Cardiac septum (tissue), 1 donor: ENCODE measurements around the gene ADORA2B. TPM values are rescaled to one million over a fixed set of nuclear protein-coding genes. Genes with fewer than 3 reads are reported as not detected.
A peak's percentile ranks its signal among the peaks of the same experiment; 100 is the strongest.
"Not testable (repeated sequence)": the region's sequence is repeated elsewhere in the genome, so short reads cannot be mapped to it uniquely, and the experiment has no call there.

Experiments used
- DNase-seq: peaks from one replicate; pipeline ENCODE4 v3.0.0-alpha.2; 2020; ENCODE audit warnings: low spot score
- intact Hi-C: fragments of 100-400 bp; cut with DNase I; formaldehyde crosslinking; loops from one replicate; pipeline ENCODE4 v1.14.0; 2022
- total RNA-seq: library from RNA; stranded (reverse); fragmentation: NEBNext Ultra II Directional; extraction: Animal tissue kit (Norgen Biotek cat#: 25700); gene quantifications from one replicate; pipeline ENCODE4 v1.2.1, GENCODE V29; 2021
- donor health status: DM: no; HTN: no; CAD: no.

Gene ADORA2B
- total RNA-seq, 1 donor from 2014 or later, result 1.3 TPM

DNA sequence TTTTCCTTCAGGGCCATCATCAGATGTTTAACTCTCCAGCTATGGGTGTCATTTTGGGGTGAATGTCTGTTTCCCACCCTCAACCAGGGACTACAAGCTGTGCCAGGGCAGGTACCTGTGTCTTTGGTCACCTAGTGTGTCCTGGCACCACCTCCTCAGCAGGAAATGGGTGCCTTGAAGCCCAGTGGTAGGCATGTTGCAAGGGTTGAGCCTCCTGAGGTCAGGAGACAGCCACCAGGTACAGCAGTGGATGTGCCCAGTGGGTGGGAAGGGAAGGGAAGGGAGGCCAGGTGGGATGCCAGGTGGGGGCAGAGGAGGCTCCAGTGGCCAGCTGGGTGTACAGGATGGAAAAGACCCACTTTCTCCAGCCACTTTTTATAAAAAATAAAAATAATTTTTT, 25.5 kb upstream of the ADORA2B start:
- intact Hi-C loops, result no loop called here
- DNase-seq, result no peak

DNA sequence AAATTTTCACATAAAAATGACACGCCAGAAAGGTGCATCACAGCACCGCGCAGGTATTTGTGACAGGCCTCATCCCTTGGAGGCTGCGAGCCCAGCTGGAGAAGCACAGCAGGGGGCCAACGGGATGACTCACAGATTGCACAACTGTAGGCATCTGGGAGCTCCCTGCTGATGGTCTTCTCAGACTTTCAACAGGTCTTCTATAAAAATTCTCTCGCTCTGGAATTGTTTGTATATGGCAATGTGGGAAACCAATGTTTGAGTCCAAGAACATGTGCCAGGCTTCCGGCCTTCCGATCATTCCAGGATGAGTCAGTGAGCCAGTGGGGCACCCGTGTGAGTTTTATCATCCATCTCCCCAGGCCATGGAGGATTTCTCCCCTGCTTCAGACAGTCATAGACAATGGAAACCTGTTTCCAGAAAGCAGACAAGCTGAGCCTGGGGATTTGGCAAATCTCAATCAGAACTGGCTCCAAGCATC, 24.1 kb upstream of the ADORA2B start:
- intact Hi-C loops, result no loop called here
- no peak for DNase-seq

DNA sequence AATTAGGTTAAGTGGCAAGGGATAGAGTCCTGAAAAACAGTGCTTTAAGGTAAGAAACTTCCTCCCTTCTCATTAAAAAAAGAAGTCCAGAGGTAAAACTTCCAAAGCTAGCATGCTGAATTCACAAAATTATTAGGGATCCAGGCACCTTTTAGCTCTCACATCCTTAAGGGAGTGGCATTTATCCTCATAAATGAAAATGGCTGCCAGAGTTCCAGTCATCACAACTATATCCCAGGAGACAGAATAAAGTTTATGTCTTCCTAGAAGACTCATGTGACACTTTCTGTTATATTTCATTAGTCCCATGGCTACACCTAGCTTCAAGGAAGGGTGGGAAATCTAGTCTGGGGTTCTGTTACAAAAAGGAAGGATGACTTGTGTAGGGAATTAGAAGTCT, 23.3 kb upstream of the ADORA2B start:
- no peak for DNase-seq
- intact Hi-C loops, result no loop called here

DNA sequence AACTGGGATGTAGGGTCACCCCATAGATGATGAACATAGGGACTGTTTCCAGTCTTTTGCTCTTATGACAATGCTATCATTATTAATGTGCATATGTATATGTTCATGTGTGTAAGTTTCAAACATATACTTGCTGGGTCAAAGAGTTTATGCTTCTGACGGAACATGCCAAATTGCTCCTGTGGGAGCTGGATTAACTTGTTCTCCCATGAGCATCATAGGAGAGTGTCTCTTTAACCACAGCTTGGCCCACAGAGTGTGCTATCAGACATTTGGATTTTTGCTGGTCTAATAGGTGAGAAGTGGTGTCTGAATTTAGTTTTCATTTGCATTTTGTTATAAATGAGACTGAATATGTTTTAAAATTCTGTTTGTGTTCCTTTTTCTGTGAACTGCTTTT, 22.3 kb upstream of the ADORA2B start:
- intact Hi-C loops, result no loop called here
- DNase-seq, result no peak

DNA sequence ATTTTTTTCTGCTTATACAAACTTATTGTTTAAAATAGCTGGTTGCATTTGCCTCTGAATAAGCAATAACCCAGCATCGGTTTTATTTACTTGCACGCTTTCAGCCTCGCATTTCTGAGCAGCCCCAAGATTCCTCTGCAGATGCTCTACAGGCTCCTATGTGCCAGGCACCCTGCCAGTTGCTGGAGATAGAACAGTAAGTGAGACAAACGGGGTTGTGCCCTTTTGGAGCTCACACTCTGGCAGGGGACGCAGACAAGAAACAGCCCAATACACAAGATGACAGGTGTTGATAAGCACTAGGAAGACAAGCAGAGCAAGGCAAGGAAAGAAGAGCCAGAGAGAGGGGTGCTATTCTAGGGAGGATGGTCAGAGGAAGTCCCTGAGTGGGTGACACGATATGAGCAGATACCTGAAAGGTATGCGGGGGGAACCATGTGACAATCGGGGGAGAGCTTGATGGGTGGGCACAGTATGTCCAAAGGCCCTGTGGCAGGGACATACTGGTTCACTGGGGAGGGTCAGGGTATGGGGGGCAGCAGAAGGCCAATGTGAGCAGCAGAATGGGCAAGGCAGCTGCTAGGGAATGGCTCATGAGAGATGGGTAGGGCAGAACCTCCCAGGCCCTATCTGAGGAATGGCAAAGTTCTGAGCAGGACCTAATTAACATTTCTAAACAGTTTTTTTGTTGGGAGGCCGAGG, 18.7 kb upstream of the ADORA2B start:
- no peak for DNase-seq
- intact Hi-C loops, result no loop called here

DNA sequence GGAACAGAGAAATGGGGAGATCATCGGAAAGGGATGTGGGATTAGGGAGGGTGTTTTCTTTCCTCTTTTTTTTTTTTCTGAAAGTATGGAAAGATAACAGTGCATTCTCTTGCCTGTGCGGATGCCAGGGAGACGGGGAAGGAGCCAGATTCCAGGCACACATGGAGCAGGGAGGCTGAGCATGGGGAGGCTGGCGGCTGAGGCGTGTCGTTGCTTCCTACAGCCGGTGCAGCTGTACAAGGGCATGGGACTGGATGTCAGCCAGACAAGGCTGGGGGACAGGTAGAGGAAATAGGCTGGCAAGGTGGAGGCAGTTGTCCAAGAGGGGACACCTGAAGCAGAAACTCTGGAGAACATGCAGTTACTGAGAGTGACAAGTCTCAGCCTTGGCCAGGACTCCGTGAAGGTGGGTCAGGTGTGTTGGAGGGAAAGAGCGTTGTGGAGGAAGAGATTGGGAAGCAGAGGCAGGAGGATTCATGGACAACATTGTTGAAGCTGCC, 16.6 kb upstream of the ADORA2B start:
- no peak for DNase-seq
- intact Hi-C loops, result no loop called here

DNA sequence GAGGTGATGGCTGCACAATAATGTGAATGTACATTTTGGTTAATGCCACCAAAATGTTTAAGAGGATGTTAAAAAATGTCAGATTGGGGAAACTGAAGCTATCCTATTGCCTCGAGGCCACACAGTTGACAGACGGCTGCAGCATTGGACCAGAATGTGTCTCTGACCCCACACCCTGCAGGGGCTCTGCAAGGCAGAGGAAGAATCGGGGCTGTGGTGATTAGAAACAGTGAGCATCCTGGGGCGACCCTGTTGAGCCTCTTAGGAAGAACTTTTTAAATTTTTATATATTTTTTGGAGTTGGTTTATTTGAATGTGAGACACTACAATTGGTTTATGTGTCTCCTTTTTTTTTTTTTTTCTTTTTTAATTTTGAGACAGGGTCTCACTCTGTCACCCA, 15.0 kb upstream of the ADORA2B start:
- DNase-seq, result no peak
- intact Hi-C loops, result no loop called here

DNA sequence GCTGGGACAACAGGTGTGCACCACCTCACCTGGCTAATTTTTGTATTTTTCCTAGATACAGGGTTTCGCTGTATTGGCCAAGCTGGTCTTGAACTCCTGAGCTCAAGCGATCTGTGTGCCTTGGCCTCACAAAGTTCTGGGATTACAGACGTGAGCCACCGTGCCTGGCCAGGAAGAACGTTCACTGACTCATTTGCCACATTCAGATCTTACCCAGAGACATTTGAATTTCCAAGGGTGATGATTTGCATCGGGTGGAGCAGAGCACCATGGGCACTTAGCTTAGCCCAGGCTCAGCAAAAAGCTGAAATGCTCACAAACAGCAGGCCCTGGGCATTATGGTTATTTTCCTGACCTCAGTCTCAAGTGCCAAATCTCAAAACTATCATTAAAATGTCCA, 14.5 kb upstream of the ADORA2B start:
- DNase-seq, result peak; percentile 60
- intact Hi-C loops, result no loop called here

DNA sequence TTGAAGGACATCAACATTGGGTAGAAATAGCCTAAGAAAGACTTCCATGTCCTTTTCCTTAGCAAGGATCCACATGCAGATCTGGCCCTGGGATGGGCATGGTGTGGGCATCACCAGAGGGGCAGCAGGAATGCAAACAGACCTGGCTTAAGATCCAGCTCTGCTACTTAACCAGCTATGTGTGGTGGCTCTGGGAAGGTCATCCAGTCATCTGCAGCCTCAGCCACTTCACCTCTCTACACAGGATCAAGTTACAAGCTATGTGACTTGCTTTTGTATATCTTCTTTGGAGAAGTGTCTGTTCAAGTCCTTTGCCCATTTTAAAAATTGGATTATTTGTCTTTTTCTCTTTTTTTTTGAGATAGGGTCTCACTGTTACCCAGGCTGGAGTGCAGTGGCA, 13.5 kb upstream of the ADORA2B start:
- intact Hi-C loops, result no loop called here
- peak; percentile 27 for DNase-seq

DNA sequence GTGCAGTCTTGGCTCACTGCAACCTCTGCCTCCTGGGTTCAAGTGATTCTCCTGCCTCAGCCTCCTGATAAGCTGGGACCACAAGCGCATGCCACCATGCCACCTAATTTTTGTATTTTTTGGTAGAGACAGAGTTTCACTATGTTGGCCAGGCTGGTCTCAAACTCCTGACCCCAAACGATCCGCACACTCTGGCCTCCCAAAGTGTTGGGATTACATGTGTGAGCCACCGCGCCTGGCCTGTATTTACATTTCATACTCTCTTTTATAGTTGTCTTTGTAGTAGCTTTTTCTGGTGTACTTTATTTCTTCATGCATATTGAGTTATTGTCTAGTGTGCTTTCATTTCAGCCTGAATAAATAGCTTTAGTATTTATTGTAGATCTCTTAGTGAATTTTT, 10.1 kb upstream of the ADORA2B start:
- DNase-seq, result peak; percentile 33
- intact Hi-C loops, result no loop called here

DNA sequence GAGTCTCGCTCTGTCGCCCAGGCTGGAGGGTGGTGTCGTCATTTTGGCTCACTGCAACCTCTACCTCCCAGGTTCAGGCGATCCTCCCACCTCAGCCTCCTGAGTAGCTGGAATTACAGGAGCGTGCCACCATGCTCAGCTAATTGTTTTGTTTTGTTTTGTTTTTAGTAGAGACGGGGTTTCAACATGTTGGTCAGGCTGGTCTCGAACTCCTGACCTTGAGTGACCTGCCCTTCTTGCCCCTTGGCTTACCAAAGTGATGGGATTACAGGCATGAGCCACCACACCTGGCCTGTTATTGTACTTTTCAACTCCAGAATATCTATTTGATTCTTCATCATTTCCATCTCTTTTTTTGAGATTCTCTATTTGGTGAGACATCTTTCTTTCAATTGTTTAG, 9.0 kb upstream of the ADORA2B start:
- intact Hi-C loops, result no loop called here

DNA sequence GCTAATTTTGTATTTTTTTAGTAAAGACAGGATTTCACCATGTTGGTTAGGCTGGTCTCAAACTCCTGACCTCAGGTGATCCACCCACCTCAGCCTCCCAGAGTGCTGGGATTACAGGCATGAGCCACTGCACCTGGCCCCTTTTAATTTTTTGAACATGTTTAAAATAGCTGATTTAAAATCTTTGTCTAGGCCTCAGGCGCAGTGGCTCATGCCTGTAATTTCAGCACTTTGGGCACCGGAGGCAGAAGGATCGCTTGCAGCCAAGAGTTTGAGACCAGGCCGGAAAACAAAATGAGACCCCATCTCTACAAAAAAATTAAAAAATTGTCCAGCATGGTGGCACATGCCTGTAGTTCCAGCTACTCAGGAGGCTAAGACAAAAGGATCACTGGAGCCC, 8.4 kb upstream of the ADORA2B start:
- DNase-seq, intact Hi-C loops: not testable (repeated sequence)

More for the DNA sequence above, 9.0 kb upstream of the ADORA2B start:
- DNase-seq, result peak; percentile 29

DNA sequence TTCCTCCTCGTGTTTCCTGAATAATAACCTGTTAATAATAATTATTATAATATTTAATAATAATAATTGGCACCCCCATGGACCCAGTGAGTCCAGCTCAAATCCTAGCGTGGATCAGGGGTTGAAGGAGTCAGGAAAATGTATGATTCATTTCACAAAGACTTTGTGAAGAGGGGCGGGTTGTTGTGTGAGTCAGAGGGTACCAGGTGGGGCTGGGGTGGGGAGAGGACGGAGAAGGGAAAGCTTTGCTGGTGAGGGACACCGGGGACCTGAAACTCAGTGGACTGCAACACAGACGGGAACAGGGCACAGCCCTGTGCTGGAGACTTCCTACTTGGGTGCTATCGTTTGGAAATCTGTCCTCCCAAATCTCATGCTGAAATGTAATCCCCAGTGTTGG, 3.1 kb upstream of the ADORA2B start:
- intact Hi-C loops, result no loop called here
- DNase-seq, result no peak

DNA sequence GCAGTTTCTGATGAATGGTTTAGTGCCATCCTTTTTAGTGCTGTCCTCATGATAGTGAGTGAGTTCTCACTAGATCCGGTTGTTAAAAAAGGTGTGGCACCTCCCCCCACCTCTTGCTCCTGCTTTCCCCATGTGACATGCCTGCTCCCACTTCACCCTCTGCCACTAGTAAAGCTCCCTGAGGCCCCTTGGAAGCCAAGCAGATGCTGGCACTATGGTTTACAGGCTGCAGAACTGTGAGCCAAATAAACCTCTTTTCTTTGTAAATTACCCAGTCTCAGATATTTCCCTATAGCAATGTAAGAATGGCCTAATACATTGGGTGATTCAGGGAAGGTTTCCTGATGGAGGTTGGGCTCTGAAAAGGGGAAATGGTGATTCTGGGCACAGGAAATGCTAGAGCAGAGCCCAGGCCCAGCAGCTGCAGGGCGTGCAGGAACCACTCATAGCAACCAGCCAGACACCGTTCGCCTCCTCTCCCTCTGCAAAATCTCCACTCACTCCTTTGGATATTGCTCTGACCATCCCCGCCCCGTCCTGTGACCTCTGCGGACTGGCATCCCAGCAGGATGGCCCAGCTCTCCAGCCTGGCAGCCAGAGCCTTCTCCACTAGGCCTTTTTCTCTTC, 2.6 kb upstream of the ADORA2B start:
- intact Hi-C loops, result no loop called here
- no peak for DNase-seq

DNA sequence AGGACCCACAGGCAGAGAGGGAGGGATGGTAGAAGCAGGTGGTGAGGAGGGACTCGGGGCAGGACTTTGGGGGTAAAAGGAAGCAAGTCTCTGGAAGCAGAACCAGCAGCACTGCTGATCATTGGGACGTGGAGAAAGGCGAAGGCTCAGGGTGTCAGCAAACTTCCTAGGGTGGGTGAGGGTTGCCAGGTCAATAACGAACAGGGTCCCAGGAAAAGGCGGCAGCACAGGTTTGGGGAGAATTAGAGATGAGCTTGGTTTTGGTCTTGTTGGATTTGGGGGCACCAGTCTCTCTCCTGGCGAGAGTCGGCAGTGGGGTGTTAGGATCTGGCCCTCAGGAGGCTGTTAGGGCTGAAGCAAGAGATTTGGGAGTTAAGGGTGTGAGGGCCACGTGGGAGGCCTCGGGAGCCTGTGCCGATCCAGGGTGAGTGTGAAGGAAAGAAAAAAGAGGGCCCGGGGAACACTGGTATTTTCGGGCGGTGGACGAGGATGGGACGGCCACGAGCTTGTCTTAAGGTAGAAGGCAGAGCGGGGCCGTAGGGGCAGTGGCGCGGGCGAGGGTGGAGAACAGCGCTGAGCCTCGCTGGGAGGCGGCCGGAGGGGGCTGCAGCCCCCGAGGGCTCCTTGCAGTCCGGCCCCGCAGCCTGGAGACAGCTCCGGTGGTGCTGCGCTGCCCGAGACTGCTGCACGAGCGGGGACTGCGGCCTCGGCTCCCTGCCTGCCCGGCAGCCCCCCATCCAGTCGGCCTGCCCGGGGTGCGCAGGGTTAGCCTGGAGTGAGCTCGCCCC, 765 bp upstream of the ADORA2B start:
- no peak for DNase-seq
- intact Hi-C loops, result no loop called here

DNA sequence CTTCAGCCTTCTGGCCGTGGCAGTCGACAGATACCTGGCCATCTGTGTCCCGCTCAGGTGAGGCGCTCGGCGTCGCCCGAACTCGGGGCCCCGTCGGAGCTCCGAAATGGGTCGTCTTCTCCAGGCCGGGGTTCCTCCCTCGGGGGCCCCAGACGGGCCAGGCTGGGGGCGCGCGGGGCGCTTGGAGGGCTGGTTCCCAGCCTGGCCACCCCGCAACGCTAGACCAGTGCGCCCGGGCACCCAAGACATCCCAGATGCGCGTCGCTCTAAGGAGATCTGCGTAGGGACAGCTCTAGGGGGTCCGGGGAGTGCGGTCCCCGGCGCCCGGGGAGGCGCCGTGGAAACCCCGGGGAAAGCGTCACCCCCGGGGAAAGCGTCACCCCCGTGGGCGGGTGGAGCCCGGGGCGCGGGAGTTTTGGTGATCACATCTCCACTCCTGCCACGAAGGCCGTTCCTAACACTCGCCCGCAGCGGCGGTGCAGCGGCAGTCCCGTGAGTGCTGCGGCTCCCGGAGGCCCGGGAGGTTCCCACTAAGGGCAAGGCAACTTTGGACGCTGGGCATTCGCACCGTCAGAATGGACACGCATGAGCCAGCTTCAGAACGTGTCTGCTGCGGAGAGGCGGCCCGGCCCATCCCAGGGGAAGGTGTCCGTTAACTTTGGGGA, 729 bp downstream of the ADORA2B start:
- DNase-seq, result no peak
- intact Hi-C loops, result no loop called here

DNA sequence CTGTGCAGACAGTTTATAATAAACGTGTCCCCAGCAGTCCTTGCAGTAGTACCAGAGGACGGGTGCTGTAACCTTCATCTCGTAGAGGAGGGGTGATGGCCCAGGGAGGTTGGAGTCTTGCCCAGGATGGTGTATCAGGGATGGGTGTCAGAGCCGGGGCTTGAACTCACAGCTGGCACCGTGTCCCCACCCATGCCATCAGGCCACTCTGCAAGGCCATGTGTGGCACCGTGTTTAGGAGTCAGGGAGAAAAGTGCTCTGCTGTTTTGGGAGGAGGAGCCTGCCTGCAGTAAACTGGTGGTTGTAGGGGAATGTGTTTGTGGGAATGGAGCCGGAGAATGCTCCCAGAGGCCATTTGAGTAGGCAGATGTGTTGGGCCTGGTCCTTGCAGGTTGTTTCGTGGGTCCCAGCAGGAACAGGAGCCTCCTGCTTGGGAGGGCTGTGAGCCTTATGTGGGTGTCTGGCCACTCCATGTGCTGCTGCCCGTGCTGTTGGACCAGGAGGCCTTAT, 1.7 kb downstream of the ADORA2B start:
- no peak for DNase-seq
- intact Hi-C loops, result no loop called here

DNA sequence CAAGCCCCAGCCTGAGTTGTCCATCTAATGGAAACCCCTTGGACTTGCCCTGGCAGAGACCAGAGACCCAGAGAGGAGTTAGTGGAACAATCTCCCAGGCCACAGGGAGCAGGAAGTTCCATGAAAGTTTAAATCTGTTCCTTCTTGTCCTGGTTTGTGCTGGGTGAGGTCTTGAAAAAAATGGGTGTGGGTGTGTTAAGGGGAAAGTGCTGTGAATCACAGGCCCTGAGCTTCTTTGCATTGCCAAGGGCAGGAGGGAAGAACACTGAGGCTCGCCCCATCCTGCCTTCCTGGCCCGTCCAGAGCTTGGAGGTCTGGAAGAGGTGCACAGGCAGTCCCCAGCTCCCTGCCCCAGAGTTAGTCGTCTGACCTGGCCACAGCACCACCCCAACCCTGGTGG, 2.3 kb downstream of the ADORA2B start:
- intact Hi-C loops, result no loop called here

DNA sequence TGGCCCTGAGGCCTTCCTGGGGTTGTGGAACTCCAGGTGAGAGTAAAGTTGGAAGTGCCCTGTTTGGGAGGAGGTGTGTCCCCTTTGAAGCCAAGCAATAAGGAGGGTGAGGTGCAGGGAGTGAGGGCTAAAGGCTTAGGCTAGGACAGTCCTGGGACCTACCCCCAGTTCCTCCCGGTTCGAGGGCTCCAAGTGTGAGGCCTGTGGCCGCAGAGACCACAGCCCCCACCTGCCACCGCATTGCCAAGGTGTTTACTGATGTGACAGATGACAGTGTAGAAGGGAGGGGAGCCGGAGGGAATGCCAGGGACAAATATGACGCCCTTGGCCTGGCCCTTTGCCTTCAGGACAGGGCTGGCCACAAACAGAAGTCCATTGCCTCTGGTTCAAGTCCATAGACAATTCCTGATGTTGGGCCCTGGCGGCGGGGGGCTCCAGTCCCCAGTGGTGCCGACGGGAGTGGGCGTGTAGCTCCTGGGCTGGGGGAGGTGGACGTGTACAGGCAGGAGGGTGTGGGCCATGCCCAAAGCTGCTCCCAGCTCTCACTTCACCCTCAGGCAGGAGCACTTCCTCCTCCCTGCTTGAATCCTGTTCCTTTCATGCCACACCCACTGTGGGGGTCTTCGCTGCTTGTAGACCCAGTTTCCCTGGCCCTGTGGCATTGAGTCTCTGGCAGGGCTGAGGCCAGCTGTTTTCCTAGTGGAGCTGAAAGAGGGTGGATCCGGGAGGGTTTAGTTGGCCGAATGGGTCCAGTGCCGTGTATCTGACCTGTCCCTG, 3.2 kb downstream of the ADORA2B start:
- DNase-seq, result no peak
- intact Hi-C loops, result no loop called here

More for the DNA sequence above, 2.3 kb downstream of the ADORA2B start:
- DNase-seq, result no peak
